HepG2 (cell line): ENCODE data around the gene RBPMS2. TPM values are rescaled to one million over a fixed set of nuclear protein-coding genes. Genes with fewer than 3 reads are reported as not detected.

Source experiments
- ATAC-seq: fragments of 200-7000 bp; cut with Tn5 transposase; 3 replicates; pipeline ENCODE4 v1.9.1; 2020; ENCODE audit warnings: mild to moderate bottlenecking, moderate library complexity
- BruUV-seq: library from RNA; stranded (reverse); fragments of 400-500 nt; replicated peaks from 2 replicates; lab custom pipeline; 2021; lab: Mats Ljungman, UMichigan
- CTCF ChIA-PET: fragments of 300-600 bp; formaldehyde crosslinking; extraction: SDS; loops from one replicate; lab custom pipeline; 2021; ENCODE audit warnings: low total read pairs, inconsistent platforms, low intra/inter-chr PET ratio; lab: Yijun Ruan, JAX
- POLR2A ChIA-PET: fragments of 350-600 bp; sonication (Branson Sonifier 250); formaldehyde crosslinking; loops from one replicate; lab custom pipeline; 2020; ENCODE audit warnings: antibody characterized with exemption, inconsistent platforms; lab: Yijun Ruan, JAX
- DNase-seq: peaks from one replicate; pipeline ENCODE4 v3.0.0-alpha.2; 2015; ENCODE audit warnings: low spot score
- FAIRE-seq: peaks from 3 replicates; lab custom pipeline; 2011; peaks lifted over from hg19 to GRCh38; lab: Jason Lieb, UNC
- H2AFZ ChIP-seq: one replicate; pipeline ENCODE4 v1.6.1; 2011; ENCODE audit warnings: low read length, inconsistent platforms
- H3K27ac ChIP-seq: fragments of 300-600 bp; 3 replicates; pipeline ENCODE4 v1.8.0; 2011; ENCODE audit warnings: mixed run types, mild to moderate bottlenecking, mixed read lengths, low read length, inconsistent platforms; ENCODE audit not compliant: insufficient read depth; ENCODE audit errors: extremely low read length
- H3K27me3 ChIP-seq, 2 experiments: fragments of 200-600 bp in 1 of 2; 2 replicates in 1 of 2; 3 replicates in 1 of 2; pipeline versions ENCODE4 v1.6.0 to v1.8.0; 2011; ENCODE audit warnings: low read length in 2 of 2, mild to moderate bottlenecking in 2 of 2, moderate library complexity in 2 of 2, inconsistent platforms in 1 of 2; ENCODE audit not compliant: insufficient read depth in 2 of 2, control insufficient read depth in 1 of 2
- H3K36me3 ChIP-seq, 2 experiments: fragments of 200-600 bp in 1 of 2; replicated peaks in 1 of 2; 2 replicates in 1 of 2; 3 replicates in 1 of 2; pipeline versions ENCODE4 v1.5.1 to v1.8.0; 2011; ENCODE audit warnings: low read length in 2 of 2, inconsistent platforms in 1 of 2; ENCODE audit not compliant: insufficient read depth in 2 of 2, control insufficient read depth in 1 of 2
- H3K4me1 ChIP-seq: 2 replicates; pipeline ENCODE4 v1.5.1; 2012; ENCODE audit warnings: low read length, inconsistent platforms; ENCODE audit not compliant: insufficient read depth
- H3K4me2 ChIP-seq: 2 replicates; pipeline ENCODE4 v1.6.0; 2011; ENCODE audit warnings: low read depth, low read length, inconsistent platforms
- H3K4me3 ChIP-seq, 3 experiments: fragments of 200-600 bp in 1 of 3; sonication (generic), shearing (Covaris generic) in 1 of 3; replicated peaks in 1 of 3; 2 replicates each; pipeline ENCODE4 v1.5.1; 2011 to 2016; ENCODE audit warnings: low read length in 3 of 3, inconsistent platforms in 2 of 3, low read depth in 2 of 3, mild to moderate bottlenecking in 2 of 3, control low read depth in 1 of 3, mixed read lengths in 1 of 3; ENCODE audit not compliant: insufficient read depth in 1 of 3
- H3K79me2 ChIP-seq: one replicate; pipeline ENCODE4 v1.6.1; 2011; ENCODE audit warnings: low read length, inconsistent platforms; ENCODE audit not compliant: insufficient read depth
- H3K9ac ChIP-seq: 2 replicates; pipeline ENCODE4 v1.6.0; 2011; ENCODE audit warnings: mild to moderate bottlenecking, low read depth, low read length, inconsistent platforms; ENCODE audit not compliant: insufficient read depth
- H3K9me3 ChIP-seq: 2 replicates; pipeline ENCODE4 v1.5.1; 2012; ENCODE audit warnings: mild to moderate bottlenecking, low read length
- H4K20me1 ChIP-seq: 2 replicates; pipeline ENCODE4 v1.6.0; 2011; ENCODE audit warnings: inconsistent platforms, mild to moderate bottlenecking, low read length, moderate library complexity; ENCODE audit not compliant: insufficient read depth
- AKAP8 ChIP-seq: sonication (generic); formaldehyde crosslinking; IDR thresholded peaks from 2 replicates; pipeline ENCODE4 v1.5.1; 2020; ENCODE audit warnings: mild to moderate bottlenecking, missing genetic modification reagents
- CENPT ChIP-seq: sonication (generic); formaldehyde crosslinking; IDR thresholded peaks from 2 replicates; pipeline ENCODE4 v1.8.0; 2022; ENCODE audit warnings: low read depth, mild to moderate bottlenecking, moderate library complexity, missing genetic modification reagents
- FOXK1 ChIP-seq: sonication (generic); formaldehyde crosslinking; IDR thresholded peaks from 2 replicates; pipeline ENCODE4 v1.4.0; 2020; ENCODE audit warnings: low read depth, missing genetic modification reagents, borderline replicate concordance
- HMG20A ChIP-seq: IDR thresholded peaks from 2 replicates; pipeline ENCODE4 v1.6.1; 2016; ENCODE audit warnings: borderline replicate concordance
- MATR3 ChIP-seq: sonication (generic); formaldehyde crosslinking; IDR thresholded peaks from 2 replicates; pipeline ENCODE4 v1.4.0; 2020; ENCODE audit warnings: missing genetic modification reagents
- MIER3 ChIP-seq: IDR thresholded peaks from 2 replicates; pipeline ENCODE4 v1.6.1; 2016; ENCODE audit warnings: missing compliant biosample characterization, borderline replicate concordance
- MLLT10 ChIP-seq: sonication (generic); formaldehyde crosslinking; IDR thresholded peaks from 2 replicates; pipeline ENCODE4 v1.4.0; 2020; ENCODE audit warnings: missing genetic modification reagents
- SOX6 ChIP-seq, 2 experiments: fragments of 450-650 bp in 1 of 2; sonication (generic) in 1 of 2; formaldehyde crosslinking in 1 of 2; IDR thresholded peaks; 2 replicates each; pipeline versions ENCODE4 v1.4.0 to v1.6.1; 2017 to 2020; ENCODE audit warnings: antibody characterized with exemption in 1 of 2, mild to moderate bottlenecking in 1 of 2, missing genetic modification reagents in 1 of 2
- ZBTB20 ChIP-seq: sonication (generic); formaldehyde crosslinking; IDR thresholded peaks from 2 replicates; pipeline ENCODE4 v1.8.1; 2023; ENCODE audit warnings: missing genetic modification reagents, low read depth, mild to moderate bottlenecking, borderline replicate concordance
- ZNF138 ChIP-seq: sonication (generic); formaldehyde crosslinking; IDR thresholded peaks from 2 replicates; pipeline ENCODE4 v1.5.0; 2020; ENCODE audit warnings: mild to moderate bottlenecking, low read depth, missing genetic modification reagents
- ZNF30 ChIP-seq: sonication (generic); formaldehyde crosslinking; IDR thresholded peaks from 2 replicates; pipeline ENCODE4 v1.5.0; 2020; ENCODE audit warnings: mild to moderate bottlenecking, missing genetic modification reagents
- ZNF496 ChIP-seq: sonication (generic); formaldehyde crosslinking; IDR thresholded peaks from 2 replicates; pipeline ENCODE4 v1.8.1; 2023; ENCODE audit warnings: mild to moderate bottlenecking, moderate library complexity, missing genetic modification reagents; ENCODE audit not compliant: insufficient replicate concordance
- ZNF547 ChIP-seq: sonication (generic); formaldehyde crosslinking; IDR thresholded peaks from 2 replicates; pipeline ENCODE4 v1.5.1; 2020; ENCODE audit warnings: mild to moderate bottlenecking, missing genetic modification reagents
- ZNF552 ChIP-seq: sonication (generic); formaldehyde crosslinking; IDR thresholded peaks from 2 replicates; pipeline ENCODE4 v1.9.0; 2022; ENCODE audit warnings: missing genetic modification reagents, mild to moderate bottlenecking, borderline replicate concordance
- ZNF703 ChIP-seq: sonication (generic); formaldehyde crosslinking; IDR thresholded peaks from 2 replicates; pipeline ENCODE4 v1.5.1; 2020; ENCODE audit warnings: missing genetic modification reagents, mild to moderate bottlenecking, moderate library complexity, borderline replicate concordance
- ZNF749 ChIP-seq: sonication (generic); formaldehyde crosslinking; IDR thresholded peaks from 2 replicates; pipeline ENCODE4 v1.8.0; 2022; ENCODE audit warnings: mild to moderate bottlenecking, missing genetic modification reagents, moderate library complexity, borderline replicate concordance
- ZSCAN29 ChIP-seq: sonication (generic); formaldehyde crosslinking; conservative IDR thresholded peaks from 2 replicates; pipeline ENCODE4 v1.4.0; 2020; ENCODE audit warnings: mild to moderate bottlenecking, missing genetic modification reagents
- WGBS: methylation state at CpG from one replicate; pipeline ENCODE4 v1.1.6; 2017; ENCODE audit warnings: low lambda C conversion rate; 5-methylcytosine and 5-hydroxymethylcytosine counted together
- in situ Hi-C: cut with HindIII; loops from 2 replicates; pipeline ENCODE4 v1.10.0; 2017; ENCODE audit warnings: low pct_unique_long_range_greater_than_20kb; ENCODE audit not compliant: extremely low pct_ligation_motif_present
- intact Hi-C: fragments of 100-400 bp; cut with micrococcal nuclease; formaldehyde crosslinking; loops from one replicate; pipeline ENCODE4 v1.10.0; 2022; ENCODE audit not compliant: unreplicated experiment
- polyA plus RNA-seq, 8 experiments: library from polyadenylated mRNA; depleted of rRNA in 3 of 8; stranded (reverse) in 7 of 8; unstranded in 1 of 8; fragments of >200 nt; fragmentation: Illumina TruSeq in 4 of 8; extraction: Trizol in 4 of 8; gene quantifications; 2 replicates each; pipeline versions ENCODE4 v1.2.1 to v1.2.3, GENCODE V29; 2011 to 2016; ENCODE audit warnings: low read depth in 4 of 8, missing spikeins in 1 of 8, mixed read lengths in 1 of 8; ENCODE audit not compliant: insufficient read depth in 1 of 8
- total RNA-seq, 5 experiments: library from RNA; depleted of rRNA; stranded (reverse); fragments of >200 nt; fragmentation: Illumina TruSeq; extraction: Trizol; gene quantifications; 2 replicates each; pipeline ENCODE4 v1.2.3, GENCODE V29; 2016; ENCODE audit warnings: low read depth in 1 of 5
- TF ChIP-seq, protein P1 (sequence below): sonication (generic); formaldehyde crosslinking; IDR thresholded peaks from 2 replicates; pipeline ENCODE4 v1.5.1; 2020; ENCODE audit warnings: mild to moderate bottlenecking, missing genetic modification reagents

The RBPMS2 gene
- total and polyA plus RNA-seq, 2 of the 13 experiments (the other 11 are each of a cell fraction or from before 2014, with no cell fraction given): 0.08 TPM; not detected in 1

DNA sequence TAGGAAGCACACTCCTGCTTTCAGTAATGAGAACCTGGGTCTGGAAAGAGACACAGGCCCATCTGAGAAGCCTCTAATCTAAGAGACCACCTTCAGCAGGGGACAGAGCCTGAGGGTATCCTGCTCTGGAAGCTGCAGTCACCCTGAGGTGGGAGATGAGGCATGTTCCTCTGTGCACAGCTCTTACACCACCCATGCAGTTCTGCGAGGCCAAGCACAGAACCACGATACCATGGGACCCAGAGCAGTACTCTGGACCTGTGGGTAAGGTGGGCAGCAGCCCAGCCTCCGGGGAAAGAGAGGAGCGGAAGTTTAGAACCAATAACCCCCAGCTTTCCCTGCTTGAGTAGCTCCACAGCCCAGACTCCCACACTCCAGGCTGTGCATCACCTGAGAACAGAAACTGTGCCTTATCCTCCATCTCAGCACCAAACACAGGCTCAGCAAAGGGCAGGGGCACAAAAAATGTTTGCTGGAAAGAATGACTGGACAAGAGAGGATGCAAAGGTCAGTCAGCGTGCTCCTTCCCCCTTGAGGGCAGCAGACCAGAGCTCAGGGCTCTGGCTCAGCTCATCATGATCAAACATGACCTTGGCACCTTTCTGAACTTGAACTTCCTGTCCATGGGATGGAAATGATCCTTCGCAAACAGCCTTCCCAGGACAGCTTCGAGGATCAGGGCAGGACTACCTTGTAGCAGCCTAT lies 43.1 kb downstream of the RBPMS2 start (continued):
- TF ChIP-seq SOX6 (IDR thresholded peaks at IDR 0.05) (no peak), SOX6 (CRISPR knock-in tag; IDR thresholded peaks at IDR 0.05) (peak; percentile 62), ZNF138 (CRISPR knock-in tag) (no peak), MLLT10 (no peak)
- TF ChIP-seq, all 625 proteins: peak for 111

GRCh38 chr15:64731805-64732151 lies 43.6 kb downstream of the RBPMS2 start:
- peak; percentile 25 for ATAC-seq
- intact Hi-C loops (loop anchor here (1.0 to 5.0 kb wide), 3 partner anchors 79 to 174 kb away; no protein-coding TSS in a partner anchor), in situ Hi-C loops (loop anchor here (5.0 kb wide), 1 partner anchor 81 kb away; no protein-coding TSS in a partner anchor)
- CTCF ChIA-PET: interaction anchor here (1.1 to 2.9 kb wide), 3 partner anchors 45 to 174 kb away, joined by 4 to 46 read pairs (median 20); no protein-coding TSS in a partner anchor
- Histone ChIP-seq H3K36me3 (no peaks in the 10 kb centered on the region), H3K4me2 (peak overlapping the region; percentile 62), H3K27me3 (peaks cover 0 to 18% of the 10 kb centered on the region in 2 experiments; a peak in 2 of 5 replicates), H3K9ac (no peak overlapping the region), H3K9me3 (no peaks in the 10 kb centered on the region), H3K27ac (no peak overlapping the region), H3K4me1 (peaks cover 33% of the 10 kb centered on the region), H3K4me3 (no peak overlapping the region), H2AFZ (no peak overlapping the region), H3K79me2 (no peaks in the 10 kb centered on the region), H4K20me1 (peaks cover 7% of the 10 kb centered on the region; the same call in 1 of the 2 replicates)
- WGBS: 19% methylated on average over 9 of the region's 9 CpGs
- FAIRE-seq: no peak
- no TSS peak for BruUV-seq
- POLR2A ChIA-PET: interaction anchor here (1.5 kb wide), 1 partner anchor 78 kb away, joined by 8 read pairs; no protein-coding TSS in a partner anchor
- DNase-seq: no peak
- TF ChIP-seq ZBTB20 (CRISPR knock-in tag): no peak
- TF ChIP-seq AKAP8 (CRISPR knock-in tag): no peak
- no peak for TF ChIP-seq ZNF703 (CRISPR knock-in tag)
- no peak for TF ChIP-seq CENPT (CRISPR knock-in tag)
- no peak for TF ChIP-seq ZNF496 (CRISPR knock-in tag)
- no peak for TF ChIP-seq FOXK1 (CRISPR knock-in tag)
- no peak for TF ChIP-seq ZNF552 (CRISPR knock-in tag)
- TF ChIP-seq ZNF30 (CRISPR knock-in tag): no peak
- TF ChIP-seq MIER3 (CRISPR knock-in tag): no peak
- no peak for TF ChIP-seq MATR3
- TF ChIP-seq, protein P1, sequence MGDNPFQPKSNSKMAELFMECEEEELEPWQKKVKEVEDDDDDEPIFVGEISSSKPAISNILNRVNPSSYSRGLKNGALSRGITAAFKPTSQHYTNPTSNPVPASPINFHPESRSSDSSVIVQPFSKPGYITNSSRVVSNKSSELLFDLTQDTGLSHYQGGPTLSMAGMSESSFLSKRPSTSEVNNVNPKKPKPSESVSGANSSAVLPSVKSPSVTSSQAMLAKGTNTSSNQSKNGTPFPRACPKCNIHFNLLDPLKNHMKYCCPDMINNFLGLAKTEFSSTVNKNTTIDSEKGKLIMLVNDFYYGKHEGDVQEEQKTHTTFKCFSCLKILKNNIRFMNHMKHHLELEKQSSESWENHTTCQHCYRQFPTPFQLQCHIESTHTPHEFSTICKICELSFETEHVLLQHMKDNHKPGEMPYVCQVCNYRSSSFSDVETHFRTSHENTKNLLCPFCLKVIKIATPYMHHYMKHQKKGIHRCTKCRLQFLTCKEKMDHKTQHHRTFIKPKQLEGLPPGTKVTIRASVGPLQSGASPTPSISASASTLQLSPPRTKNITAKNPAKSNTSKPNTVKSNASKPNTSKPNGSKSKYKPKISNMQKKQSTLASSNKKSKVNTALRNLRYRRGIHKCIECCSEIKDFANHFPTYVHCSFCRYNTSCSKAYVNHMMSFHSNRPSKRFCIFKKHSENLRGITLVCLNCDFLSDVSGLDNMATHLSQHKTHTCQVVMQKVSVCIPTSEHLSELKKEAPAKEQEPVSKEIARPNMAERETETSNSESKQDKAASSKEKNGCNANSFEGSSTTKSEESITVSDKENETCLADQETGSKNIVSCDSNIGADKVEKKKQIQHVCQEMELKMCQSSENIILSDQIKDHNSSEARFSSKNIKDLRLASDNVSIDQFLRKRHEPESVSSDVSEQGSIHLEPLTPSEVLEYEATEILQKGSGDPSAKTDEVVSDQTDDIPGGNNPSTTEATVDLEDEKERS (CRISPR knock-in tag): no peak
- no peak for TF ChIP-seq ZNF749 (CRISPR knock-in tag)
- TF ChIP-seq HMG20A (CRISPR knock-in tag): no peak
- TF ChIP-seq ZNF547 (CRISPR knock-in tag): no peak
- no peak for TF ChIP-seq ZSCAN29
